AG04449 (cell line): ENCODE results near the gene GALNT10.
A peak's percentile ranks its signal among the peaks of the same experiment; 100 is the strongest.

Experiments used
- CTCF ChIA-PET: fragments of 350-600 bp; formaldehyde crosslinking; extraction: SDS; loops from one replicate; lab custom pipeline; 2021; ENCODE audit warnings: antibody characterized with exemption; lab: Yijun Ruan, JAX
- POLR2A ChIA-PET: fragments of 400-600, 350-600 bp; formaldehyde crosslinking; extraction: SDS; loops from one replicate; lab custom pipeline; 2020; ENCODE audit warnings: antibody characterized with exemption, inconsistent platforms; lab: Yijun Ruan, JAX
- DNase-seq: peaks from one replicate; pipeline ENCODE4 v3.0.0-alpha.2; 2010; ENCODE audit warnings: low read depth, low spot score
- H3K4me3 ChIP-seq: 2 replicates; pipeline ENCODE4 v1.5.1; 2011; ENCODE audit warnings: low read depth, mild to moderate bottlenecking, control low read depth, low read length
- TF ChIP-seq, protein P1 (sequence below): IDR thresholded peaks from one replicate; pipeline ENCODE4 v1.5.1; 2011; ENCODE audit warnings: mild to moderate bottlenecking, moderate library complexity, low read length, control low read depth, inconsistent platforms; ENCODE audit not compliant: insufficient read depth; ENCODE audit errors: missing control alignments

The GALNT10 gene

GRCh38 chr5:154285661-154286408, 95.3 kb downstream of the GALNT10 start:
- TF ChIP-seq, protein P1, sequence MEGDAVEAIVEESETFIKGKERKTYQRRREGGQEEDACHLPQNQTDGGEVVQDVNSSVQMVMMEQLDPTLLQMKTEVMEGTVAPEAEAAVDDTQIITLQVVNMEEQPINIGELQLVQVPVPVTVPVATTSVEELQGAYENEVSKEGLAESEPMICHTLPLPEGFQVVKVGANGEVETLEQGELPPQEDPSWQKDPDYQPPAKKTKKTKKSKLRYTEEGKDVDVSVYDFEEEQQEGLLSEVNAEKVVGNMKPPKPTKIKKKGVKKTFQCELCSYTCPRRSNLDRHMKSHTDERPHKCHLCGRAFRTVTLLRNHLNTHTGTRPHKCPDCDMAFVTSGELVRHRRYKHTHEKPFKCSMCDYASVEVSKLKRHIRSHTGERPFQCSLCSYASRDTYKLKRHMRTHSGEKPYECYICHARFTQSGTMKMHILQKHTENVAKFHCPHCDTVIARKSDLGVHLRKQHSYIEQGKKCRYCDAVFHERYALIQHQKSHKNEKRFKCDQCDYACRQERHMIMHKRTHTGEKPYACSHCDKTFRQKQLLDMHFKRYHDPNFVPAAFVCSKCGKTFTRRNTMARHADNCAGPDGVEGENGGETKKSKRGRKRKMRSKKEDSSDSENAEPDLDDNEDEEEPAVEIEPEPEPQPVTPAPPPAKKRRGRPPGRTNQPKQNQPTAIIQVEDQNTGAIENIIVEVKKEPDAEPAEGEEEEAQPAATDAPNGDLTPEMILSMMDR: no peak
- CTCF ChIA-PET: interaction anchor here (0.9 to 4.7 kb wide), 3 partner anchors 46 to 213 kb away, joined by 4 to 22 read pairs (median 4); no protein-coding TSS in a partner anchor
- DNase-seq: peak; percentile 37
- POLR2A ChIA-PET: interaction anchor here (1.0 to 1.8 kb wide), 2 partner anchors 23 to 64 kb away, joined by 3 to 6 read pairs; no protein-coding TSS in a partner anchor
- H3K4me3 ChIP-seq: no peak overlapping the region

DNA sequence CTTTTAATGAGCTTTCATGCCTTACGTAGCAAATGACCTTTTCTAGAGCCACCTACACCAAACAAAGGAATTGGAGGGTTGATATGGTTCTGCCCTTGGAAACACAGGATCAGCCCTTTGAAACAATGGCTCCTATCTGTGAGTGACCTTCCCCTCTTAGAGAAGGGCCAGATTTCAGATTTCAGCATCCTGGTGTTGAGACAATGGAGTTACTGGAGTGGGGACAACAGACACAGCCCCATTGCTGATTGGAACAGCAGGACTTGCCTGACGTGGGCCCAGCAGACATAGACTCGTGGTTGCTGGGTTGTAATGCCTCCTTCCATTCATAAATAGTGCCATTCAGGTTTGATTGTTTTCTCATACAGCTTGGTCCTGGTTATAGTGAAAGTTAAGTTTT, 96.0 kb downstream of the GALNT10 start:
- TF ChIP-seq, protein P1: no peak

GRCh38 chr5:154287136-154287535, 96.6 kb downstream of the GALNT10 start:
- ChIA-PET CTCF (interaction anchor here (0.9 to 4.7 kb wide), 3 partner anchors 13 to 119 kb away, joined by 3 to 22 read pairs (median 3); no protein-coding TSS in a partner anchor), POLR2A (interaction anchor here (0.8 to 3.2 kb wide), 4 partner anchors 12 to 96 kb away, joined by 3 to 12 read pairs (median 4); partner anchors contain the start of gene GALNT10)
- peak overlapping the region; percentile 20; the same call in 1 of the 2 replicates for H3K4me3 ChIP-seq
- TF ChIP-seq, protein P1: no peak
- peak; percentile 63 for DNase-seq

More for the DNA sequence above, 96.0 kb downstream of the GALNT10 start:
- POLR2A ChIA-PET: interaction anchor here (0.8 to 3.2 kb wide), 3 partner anchors 12 to 96 kb away, joined by 3 to 12 read pairs (median 6); partner anchors contain the start of gene GALNT10
- DNase-seq: no peak
- H3K4me3 ChIP-seq: no peak overlapping the region
- CTCF ChIA-PET: interaction anchor here (0.9 to 4.7 kb wide), 5 partner anchors 12 to 214 kb away, joined by 3 to 22 read pairs (median 4); no protein-coding TSS in a partner anchor

DNA sequence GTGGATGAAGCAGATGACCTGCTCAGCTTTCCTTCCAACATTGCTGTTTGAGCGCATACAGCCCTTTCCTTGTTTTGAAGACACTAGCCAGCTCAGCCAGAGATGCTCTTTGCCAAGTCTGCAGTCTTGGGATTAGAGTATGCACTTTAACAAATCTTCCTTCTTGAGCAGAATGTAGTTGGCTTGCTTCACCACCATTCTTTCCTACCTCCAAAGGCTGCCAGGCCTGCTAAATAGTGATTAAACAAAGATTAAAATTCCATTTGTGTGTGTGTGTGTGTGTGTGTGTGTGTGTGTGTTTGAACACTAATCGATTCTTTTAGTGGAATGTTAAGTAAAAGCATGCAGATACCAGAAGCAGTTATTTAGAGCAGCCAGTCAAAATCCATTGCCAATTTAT, 97.6 kb downstream of the GALNT10 start:
- POLR2A ChIA-PET: interaction anchor here (0.7 to 3.2 kb wide), 5 partner anchors 13 to 97 kb away, joined by 3 to 12 read pairs (median 4); partner anchors contain the start of gene GALNT10
- peak overlapping the region; percentile 12; the same call in 1 of the 2 replicates for H3K4me3 ChIP-seq
- CTCF ChIA-PET: interaction anchor here (0.6 to 4.7 kb wide), 3 partner anchors 21 to 117 kb away, joined by 3 to 22 read pairs (median 3); no protein-coding TSS in a partner anchor
- TF ChIP-seq, protein P1: no peak
- peak; percentile 58 for DNase-seq

DNA sequence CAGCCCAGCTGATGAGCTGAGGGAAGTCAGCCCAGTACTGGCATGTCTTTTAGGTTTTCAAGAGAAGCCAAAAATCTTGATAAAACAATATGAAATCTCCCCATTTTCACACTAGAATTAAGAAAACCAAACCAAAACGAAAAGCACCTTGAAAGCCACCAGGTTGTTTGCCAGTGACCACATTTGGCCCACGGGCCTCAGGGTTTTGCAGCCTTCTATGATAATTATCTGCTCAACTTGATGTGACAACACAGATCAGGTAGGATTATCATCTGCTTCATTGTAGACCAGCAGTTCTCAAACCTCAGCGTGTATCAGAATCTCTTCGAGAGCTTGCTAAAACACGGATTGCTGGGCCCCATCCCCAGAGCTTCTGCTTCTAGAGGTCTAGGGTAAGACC, 101.4 kb downstream of the GALNT10 start:
- no peak for DNase-seq
- ChIA-PET CTCF (no interaction called here), POLR2A (no interaction called here)
- H3K4me3 ChIP-seq: no peak overlapping the region
- TF ChIP-seq, protein P1: no peak

DNA sequence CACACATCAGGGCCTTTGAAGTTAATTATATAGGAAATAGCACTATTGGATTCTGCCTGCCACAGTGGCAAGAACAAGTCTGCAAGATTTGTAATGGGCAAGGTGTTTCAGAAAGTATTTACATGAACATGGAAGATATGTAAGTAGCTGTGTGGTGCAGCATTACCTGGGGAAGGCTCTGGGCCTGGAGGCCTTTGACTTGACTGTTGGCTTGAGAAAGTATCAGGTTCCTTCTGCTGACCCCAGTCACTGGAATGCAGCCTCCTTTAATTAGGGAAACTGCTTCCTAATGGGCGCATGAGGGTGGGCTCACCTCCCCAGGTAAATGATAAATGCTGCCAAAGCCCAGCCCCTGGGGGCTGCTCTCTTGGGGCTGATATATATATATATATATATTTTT, 102.7 kb downstream of the GALNT10 start:
- H3K4me3 ChIP-seq: no peak overlapping the region
- TF ChIP-seq, protein P1: no peak
- no peak for DNase-seq
- ChIA-PET CTCF (no interaction called here), POLR2A (no interaction called here)
